ENCODE measurements around the gene FAM83C. TPM values are rescaled to one million over a fixed set of nuclear protein-coding genes. Genes with fewer than 3 reads are reported as not detected.

The FAM83C gene
- total RNA-seq, 1 donor from 2014 or later: not detected

GRCh38 chr20:35298264-35298663, 6.0 kb upstream of the FAM83C start:
- H3K4me3 Mint-ChIP-seq: no peak overlapping the region
- H3K4me1 Mint-ChIP-seq (ENCODE audit: unreplicated experiment): peaks cover 4% of the 10 kb centered on the region
- no peaks in the 10 kb centered on the region for H3K9me3 Mint-ChIP-seq
- TF ChIP-seq, protein P1, sequence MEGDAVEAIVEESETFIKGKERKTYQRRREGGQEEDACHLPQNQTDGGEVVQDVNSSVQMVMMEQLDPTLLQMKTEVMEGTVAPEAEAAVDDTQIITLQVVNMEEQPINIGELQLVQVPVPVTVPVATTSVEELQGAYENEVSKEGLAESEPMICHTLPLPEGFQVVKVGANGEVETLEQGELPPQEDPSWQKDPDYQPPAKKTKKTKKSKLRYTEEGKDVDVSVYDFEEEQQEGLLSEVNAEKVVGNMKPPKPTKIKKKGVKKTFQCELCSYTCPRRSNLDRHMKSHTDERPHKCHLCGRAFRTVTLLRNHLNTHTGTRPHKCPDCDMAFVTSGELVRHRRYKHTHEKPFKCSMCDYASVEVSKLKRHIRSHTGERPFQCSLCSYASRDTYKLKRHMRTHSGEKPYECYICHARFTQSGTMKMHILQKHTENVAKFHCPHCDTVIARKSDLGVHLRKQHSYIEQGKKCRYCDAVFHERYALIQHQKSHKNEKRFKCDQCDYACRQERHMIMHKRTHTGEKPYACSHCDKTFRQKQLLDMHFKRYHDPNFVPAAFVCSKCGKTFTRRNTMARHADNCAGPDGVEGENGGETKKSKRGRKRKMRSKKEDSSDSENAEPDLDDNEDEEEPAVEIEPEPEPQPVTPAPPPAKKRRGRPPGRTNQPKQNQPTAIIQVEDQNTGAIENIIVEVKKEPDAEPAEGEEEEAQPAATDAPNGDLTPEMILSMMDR (conservative IDR thresholded peaks at IDR 0.05): no peak
- no peaks in the 10 kb centered on the region for H3K36me3 Mint-ChIP-seq
- H3K27me3 Mint-ChIP-seq: peaks cover 4% of the 10 kb centered on the region
- H3K27ac Mint-ChIP-seq: no peak overlapping the region
- no peak for DNase-seq (ENCODE audit: extremely low spot score, unreplicated experiment)

DNA sequence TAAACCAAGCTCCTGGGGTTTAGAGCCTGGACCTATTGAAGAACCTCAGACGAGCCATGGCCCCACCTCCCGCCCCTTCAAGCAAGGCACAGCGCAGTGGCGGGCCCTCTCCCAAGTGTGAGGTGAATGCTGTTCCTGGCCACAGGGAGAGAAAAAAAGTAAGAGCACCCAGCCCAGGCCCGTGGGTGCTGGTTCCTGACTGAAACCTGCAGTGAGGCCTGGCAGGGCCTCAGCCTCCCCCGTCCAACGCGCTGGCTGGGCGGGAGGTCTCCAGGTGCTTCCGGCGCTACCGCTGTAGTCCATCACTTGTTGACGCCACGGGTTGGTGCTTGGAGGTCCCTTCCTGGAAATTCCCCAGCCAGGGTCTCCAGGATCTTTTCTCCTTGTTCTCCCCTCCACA, 5.5 kb upstream of the FAM83C start:
- Mint-ChIP-seq H3K27ac (no peak overlapping the region), H3K9me3 (no peaks in the 10 kb centered on the region), H3K27me3 (peaks cover 4% of the 10 kb centered on the region), H3K4me1 (ENCODE audit: unreplicated experiment) (peaks cover 4% of the 10 kb centered on the region), H3K4me3 (no peak overlapping the region), H3K36me3 (no peaks in the 10 kb centered on the region)
- TF ChIP-seq, protein P1 (conservative IDR thresholded peaks at IDR 0.05): no peak
- no peak for DNase-seq (ENCODE audit: extremely low spot score, unreplicated experiment)

- Mint-ChIP-seq H3K9me3 (no peaks in the 10 kb centered on the region), H3K27me3 (peaks cover 4% of the 10 kb centered on the region), H3K4me3 (no peak overlapping the region), H3K36me3 (no peaks in the 10 kb centered on the region), H3K27ac (no peak overlapping the region), H3K4me1 (ENCODE audit: unreplicated experiment) (peaks cover 4% of the 10 kb centered on the region)
- TF ChIP-seq, protein P1 (conservative IDR thresholded peaks at IDR 0.05): no peak
- no peak for DNase-seq (ENCODE audit: extremely low spot score, unreplicated experiment)
Measured at GRCh38 chr20:35297155-35297554, 4.9 kb upstream of the FAM83C start.

DNA sequence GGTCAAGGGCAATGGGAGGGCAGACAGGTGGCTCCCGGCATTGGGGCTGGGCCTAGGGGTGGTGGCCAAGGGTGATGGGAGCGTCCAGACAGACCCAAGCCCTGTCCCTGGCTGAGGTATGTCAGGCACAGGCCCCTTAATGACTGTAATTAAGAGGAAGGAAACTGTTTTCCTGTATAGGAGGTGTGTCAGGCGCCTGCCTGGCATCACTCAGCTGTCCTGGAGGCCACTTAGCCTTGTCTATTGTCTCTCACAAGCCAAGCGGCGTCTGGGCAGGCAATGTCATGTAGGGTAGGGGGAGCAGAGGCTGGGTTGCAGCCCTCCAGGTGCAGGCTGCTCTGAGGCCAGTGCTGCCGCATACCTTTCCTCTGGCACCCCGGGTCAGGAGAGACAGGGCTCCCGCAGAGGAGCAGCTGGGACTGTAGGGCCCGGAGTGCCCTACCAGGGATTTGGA, 3.9 kb upstream of the FAM83C start:
- no peak for DNase-seq (ENCODE audit: extremely low spot score, unreplicated experiment)
- H3K36me3 Mint-ChIP-seq: no peaks in the 10 kb centered on the region

DNA sequence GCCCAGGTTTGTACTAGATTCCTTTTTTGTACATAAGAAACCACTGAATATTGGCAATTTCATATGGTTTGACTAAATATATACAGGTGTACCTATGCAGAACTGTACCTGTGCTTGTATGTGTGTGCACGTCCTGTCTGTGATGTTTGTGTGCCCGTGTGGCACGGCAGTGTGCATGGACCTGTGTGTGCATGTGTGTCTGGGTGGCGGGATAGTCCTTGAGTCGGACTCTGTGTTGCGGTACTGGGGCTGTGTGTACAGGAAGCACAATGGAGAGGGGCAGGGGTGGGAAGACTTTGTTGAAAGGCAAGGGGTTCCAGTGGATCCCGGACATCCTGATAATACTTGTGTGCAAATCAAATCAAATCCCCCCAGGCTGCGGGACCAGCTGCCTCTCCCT, 3.4 kb upstream of the FAM83C start:
- H3K27me3 Mint-ChIP-seq: peaks cover 4% of the 10 kb centered on the region
- H3K36me3 Mint-ChIP-seq: no peaks in the 10 kb centered on the region
- H3K27ac Mint-ChIP-seq: no peak overlapping the region
- H3K9me3 Mint-ChIP-seq: no peaks in the 10 kb centered on the region
- DNase-seq (ENCODE audit: extremely low spot score, unreplicated experiment): no peak
- TF ChIP-seq, protein P1 (conservative IDR thresholded peaks at IDR 0.05): no peak
- H3K4me3 Mint-ChIP-seq: no peak overlapping the region
- H3K4me1 Mint-ChIP-seq (ENCODE audit: unreplicated experiment): peaks cover 4% of the 10 kb centered on the region

More for the DNA sequence above, 3.9 kb upstream of the FAM83C start:
- H3K27me3 Mint-ChIP-seq: peaks cover 4% of the 10 kb centered on the region
- TF ChIP-seq, protein P1 (conservative IDR thresholded peaks at IDR 0.05): no peak
- no peak overlapping the region for H3K27ac Mint-ChIP-seq
- H3K4me3 Mint-ChIP-seq: no peak overlapping the region
- no peaks in the 10 kb centered on the region for H3K9me3 Mint-ChIP-seq
- peaks cover 4% of the 10 kb centered on the region for H3K4me1 Mint-ChIP-seq (ENCODE audit: unreplicated experiment)

- TF ChIP-seq, protein P1 (conservative IDR thresholded peaks at IDR 0.05): no peak
- DNase-seq (ENCODE audit: extremely low spot score, unreplicated experiment): no peak
- Mint-ChIP-seq H3K4me3 (no peak overlapping the region), H3K27me3 (peaks cover 4% of the 10 kb centered on the region), H3K9me3 (no peaks in the 10 kb centered on the region), H3K27ac (no peak overlapping the region), H3K36me3 (no peaks in the 10 kb centered on the region), H3K4me1 (ENCODE audit: unreplicated experiment) (peaks cover 4% of the 10 kb centered on the region)
Measured at GRCh38 chr20:35295058-35295457, 2.8 kb upstream of the FAM83C start.
